Body of pancreas (tissue), 4 donors: ENCODE measurements around the gene BSX.

Experiments
- CTCF ChIP-seq, 7 experiments: fragments of 450-650 bp in 4 of 7; fragments of 200-600 bp in 3 of 7; sonication (generic) in 3 of 7; IDR thresholded peaks; one replicate each; pipeline ENCODE4 v1.5.1; 2016 to 2019; ENCODE audit warnings: antibody characterized with exemption in 7 of 7
- POLR2A ChIP-seq, 3 donors: fragments of 450-650 bp; IDR thresholded peaks; one replicate each; pipeline ENCODE4 v1.6.1; 2016; ENCODE audit warnings: antibody characterized with exemption in 3 of 3, mild to moderate bottlenecking in 2 of 3

- no peak for TF ChIP-seq CTCF (IDR thresholded peaks at IDR 0.05)
- no peak for TF ChIP-seq POLR2A (IDR thresholded peaks at IDR 0.05)
These were observed 50.1 kb downstream of the BSX start for GRCh38 chr11:122931510-122931909.
